ENCODE results near the gene MCM9.

Gene MCM9

DNA sequence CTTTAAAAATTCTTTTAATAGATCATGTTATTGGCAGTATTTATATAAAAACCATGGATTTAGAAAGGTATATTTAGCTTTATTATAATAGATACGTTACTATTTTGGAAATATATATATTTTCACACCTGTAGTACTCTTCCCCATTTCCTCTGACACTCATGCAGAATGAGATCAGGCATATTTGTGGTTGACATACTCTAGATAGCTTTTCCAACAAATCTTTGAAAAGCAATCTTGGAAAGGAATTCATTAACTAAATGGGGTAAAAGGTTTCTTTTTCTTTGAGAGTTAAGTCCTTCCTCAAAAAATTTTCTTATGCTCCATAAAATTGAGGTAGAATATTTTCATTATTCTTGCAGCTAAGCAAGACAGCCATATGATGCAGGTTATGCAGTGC is 26.5 kb downstream of the MCM9 start:
- peaks cover 69% of the 10 kb centered on the region for H3K36me3 ChIP-seq (ENCODE audit: control insufficient read depth, insufficient read depth, low read length)

DNA sequence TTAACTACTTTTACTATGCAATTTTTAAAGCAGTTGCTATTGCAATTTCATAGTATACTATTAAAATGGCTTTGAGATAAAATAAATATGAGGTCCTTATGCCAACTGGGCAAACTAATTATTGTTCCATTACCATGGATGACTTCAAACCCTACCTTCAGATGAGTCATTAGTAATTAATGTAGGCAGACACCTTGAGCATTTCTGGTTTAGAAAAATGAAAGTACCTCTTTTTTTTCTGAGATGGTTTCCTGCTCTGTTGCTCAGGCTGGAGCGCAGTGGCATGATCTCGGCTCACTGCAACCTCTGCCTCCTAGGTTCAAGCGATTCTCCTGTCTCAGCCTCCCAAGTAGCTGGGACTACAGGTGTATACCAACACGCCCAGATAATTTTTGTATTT is 29.1 kb downstream of the MCM9 start:
- Histone ChIP-seq H3K4me1 (ENCODE audit: control insufficient read depth, insufficient read depth, low read length, poor library complexity, severe bottlenecking) (peaks cover 16% of the 10 kb centered on the region), H3K4me3 (ENCODE audit: extremely low read depth, insufficient read depth, low read length, poor library complexity, severe bottlenecking) (no peak overlapping the region), H3K36me3 (ENCODE audit: control insufficient read depth, insufficient read depth, low read length) (peaks cover 64% of the 10 kb centered on the region), H3K9me3 (ENCODE audit: control insufficient read depth, low read length) (no peaks in the 10 kb centered on the region), H3K27ac (ENCODE audit: low read depth, low read length, severe bottlenecking) (no peak overlapping the region)
- 92 to 100% methylated on average over 2 of the region's 4 CpGs for WGBS, 2 experiments (ENCODE audit: insufficient coverage in 2 of 2)

More for the DNA sequence above, 26.5 kb downstream of the MCM9 start:
- H3K4me1 ChIP-seq (ENCODE audit: control insufficient read depth, insufficient read depth, low read length, poor library complexity, severe bottlenecking), result no peaks in the 10 kb centered on the region
- no peak overlapping the region for H3K27ac ChIP-seq (ENCODE audit: low read depth, low read length, severe bottlenecking)
- no peak overlapping the region for H3K4me3 ChIP-seq (ENCODE audit: extremely low read depth, insufficient read depth, low read length, poor library complexity, severe bottlenecking)
- no peaks in the 10 kb centered on the region for H3K9me3 ChIP-seq (ENCODE audit: control insufficient read depth, low read length)
- no CpG with 5 or more reads among the region's 1 CpG for WGBS, 2 experiments (ENCODE audit: insufficient coverage in 2 of 2)

DNA sequence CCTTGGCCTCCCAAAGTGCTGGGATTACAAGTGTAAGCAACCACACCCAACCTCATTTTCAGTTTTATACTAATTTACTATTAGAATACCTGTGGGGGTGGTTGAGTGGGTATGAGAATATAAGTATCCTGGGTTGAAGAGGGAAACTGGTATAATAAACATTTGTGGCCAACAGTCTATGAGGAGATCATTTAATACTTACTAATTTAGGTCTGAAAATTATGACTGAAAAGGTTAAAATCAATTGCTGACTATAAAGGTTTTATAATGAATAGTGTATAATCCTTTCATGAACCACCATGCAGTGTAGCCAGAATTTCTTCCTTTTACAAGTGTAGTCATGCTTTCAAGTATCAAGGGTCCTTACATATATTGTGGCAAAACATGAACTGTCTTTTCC is 29.9 kb downstream of the MCM9 start:
- no peak overlapping the region for H3K27ac ChIP-seq (ENCODE audit: low read depth, low read length, severe bottlenecking)
- peaks cover 63% of the 10 kb centered on the region for H3K36me3 ChIP-seq (ENCODE audit: control insufficient read depth, insufficient read depth, low read length)
- H3K4me3 ChIP-seq (ENCODE audit: extremely low read depth, insufficient read depth, low read length, poor library complexity, severe bottlenecking), result no peak overlapping the region
- H3K9me3 ChIP-seq (ENCODE audit: control insufficient read depth, low read length), result no peaks in the 10 kb centered on the region
- H3K4me1 ChIP-seq (ENCODE audit: control insufficient read depth, insufficient read depth, low read length, poor library complexity, severe bottlenecking), result peaks cover 22% of the 10 kb centered on the region

DNA sequence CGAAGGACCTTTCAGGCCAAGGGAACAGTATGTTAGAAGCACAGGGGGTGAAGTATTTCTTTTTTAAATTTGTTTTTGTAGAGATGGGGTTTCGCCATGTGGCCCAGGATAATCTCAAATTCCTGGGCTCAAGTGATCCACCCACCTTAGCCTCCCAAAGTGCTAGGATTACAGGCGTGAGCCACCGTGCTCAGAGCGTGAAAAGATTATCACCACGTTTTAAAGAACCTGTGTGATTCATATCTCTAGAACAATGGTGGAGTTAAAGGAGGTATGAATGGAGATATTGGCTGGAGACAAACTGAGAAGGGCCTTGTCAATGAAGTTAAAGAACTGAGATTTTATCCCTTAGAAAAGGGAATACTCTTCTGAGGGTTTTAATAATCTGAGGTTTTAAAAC is 31.3 kb downstream of the MCM9 start:
- WGBS, 2 experiments (ENCODE audit: insufficient coverage in 2 of 2), result 91 to 96% methylated on average over 4 to 6 of the region's 6 CpGs
- Histone ChIP-seq H3K4me1 (ENCODE audit: control insufficient read depth, insufficient read depth, low read length, poor library complexity, severe bottlenecking) (peaks cover 28% of the 10 kb centered on the region), H3K27ac (ENCODE audit: low read depth, low read length, severe bottlenecking) (no peak overlapping the region), H3K9me3 (ENCODE audit: control insufficient read depth, low read length) (no peaks in the 10 kb centered on the region), H3K4me3 (ENCODE audit: extremely low read depth, insufficient read depth, low read length, poor library complexity, severe bottlenecking) (no peak overlapping the region), H3K36me3 (ENCODE audit: control insufficient read depth, insufficient read depth, low read length) (peaks cover 67% of the 10 kb centered on the region)

DNA sequence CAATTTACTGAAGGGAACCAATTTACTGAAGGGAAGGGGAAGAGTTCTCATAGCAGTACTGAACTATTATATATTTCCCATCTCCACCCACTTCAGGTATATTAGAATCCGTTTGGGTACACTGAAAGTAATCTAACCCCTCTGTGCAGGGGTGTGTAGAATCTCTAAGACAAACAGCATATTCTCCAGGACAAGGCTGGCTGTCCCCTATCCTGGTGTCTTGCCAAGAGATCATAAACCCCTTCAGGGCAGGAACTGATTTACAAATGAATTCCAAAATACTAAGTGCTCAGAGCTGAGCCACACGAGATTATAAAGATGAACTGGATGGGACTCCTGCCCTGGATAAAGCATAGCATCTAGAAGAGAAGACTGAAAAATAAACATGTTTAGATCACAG is 31.8 kb downstream of the MCM9 start:
- Histone ChIP-seq H3K9me3 (ENCODE audit: control insufficient read depth, low read length) (no peaks in the 10 kb centered on the region), H3K36me3 (ENCODE audit: control insufficient read depth, insufficient read depth, low read length) (peaks cover 73% of the 10 kb centered on the region), H3K4me3 (ENCODE audit: extremely low read depth, insufficient read depth, low read length, poor library complexity, severe bottlenecking) (no peak overlapping the region), H3K27ac (ENCODE audit: low read depth, low read length, severe bottlenecking) (no peak overlapping the region), H3K4me1 (ENCODE audit: control insufficient read depth, insufficient read depth, low read length, poor library complexity, severe bottlenecking) (peaks cover 28% of the 10 kb centered on the region)
- WGBS, 2 experiments (ENCODE audit: insufficient coverage in 2 of 2), result 90% methylated on average over 1 of the region's 2 CpGs; no CpG with 5 or more reads in 1 of the 2 experiments

DNA sequence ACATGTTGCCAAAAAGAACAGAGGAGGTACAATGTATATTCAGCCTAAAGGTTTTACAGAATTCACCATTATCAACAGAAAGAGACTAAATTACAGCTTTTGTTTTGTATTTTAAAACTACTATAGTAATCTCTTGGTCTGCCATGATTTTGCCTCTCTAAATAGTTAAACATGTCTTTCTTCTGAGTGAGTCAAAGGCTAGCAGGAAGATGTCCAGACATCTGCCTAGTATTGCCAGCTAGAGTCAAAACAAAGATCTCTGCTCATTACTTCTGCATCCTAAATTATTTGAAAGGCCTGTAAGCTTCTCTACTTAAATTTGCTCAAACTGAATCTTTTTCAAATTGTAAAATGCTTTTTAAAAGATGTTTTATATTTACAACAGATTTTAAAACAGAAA is 32.2 kb downstream of the MCM9 start:
- no peak overlapping the region for H3K27ac ChIP-seq (ENCODE audit: low read depth, low read length, severe bottlenecking)
- no peak overlapping the region for H3K4me3 ChIP-seq (ENCODE audit: extremely low read depth, insufficient read depth, low read length, poor library complexity, severe bottlenecking)
- H3K4me1 ChIP-seq (ENCODE audit: control insufficient read depth, insufficient read depth, low read length, poor library complexity, severe bottlenecking), result peaks cover 28% of the 10 kb centered on the region
- H3K9me3 ChIP-seq (ENCODE audit: control insufficient read depth, low read length), result no peaks in the 10 kb centered on the region
- peaks cover 72% of the 10 kb centered on the region for H3K36me3 ChIP-seq (ENCODE audit: control insufficient read depth, insufficient read depth, low read length)

DNA sequence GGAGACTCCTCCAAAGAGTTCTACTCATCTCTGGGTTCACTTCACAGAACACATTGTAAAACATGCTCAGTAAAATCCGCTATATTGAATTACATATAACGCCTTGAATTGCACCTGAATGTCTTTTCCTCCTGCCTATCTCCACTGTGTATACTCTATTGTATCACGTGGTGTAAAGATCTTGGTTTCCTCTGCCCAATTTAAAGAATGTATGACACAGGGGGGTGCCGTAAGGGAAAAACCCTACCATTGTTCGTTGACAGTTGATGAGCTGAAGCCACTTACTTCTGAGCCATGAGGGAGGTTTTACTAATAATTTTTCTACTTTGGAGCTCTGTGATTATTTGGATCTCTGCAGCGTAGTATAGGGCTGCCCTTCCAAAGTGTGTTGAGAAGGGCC is 35.0 kb downstream of the MCM9 start:
- H3K4me3 ChIP-seq (ENCODE audit: extremely low read depth, insufficient read depth, low read length, poor library complexity, severe bottlenecking), result no peak overlapping the region
- H3K36me3 ChIP-seq (ENCODE audit: control insufficient read depth, insufficient read depth, low read length), result peaks cover 64% of the 10 kb centered on the region

DNA sequence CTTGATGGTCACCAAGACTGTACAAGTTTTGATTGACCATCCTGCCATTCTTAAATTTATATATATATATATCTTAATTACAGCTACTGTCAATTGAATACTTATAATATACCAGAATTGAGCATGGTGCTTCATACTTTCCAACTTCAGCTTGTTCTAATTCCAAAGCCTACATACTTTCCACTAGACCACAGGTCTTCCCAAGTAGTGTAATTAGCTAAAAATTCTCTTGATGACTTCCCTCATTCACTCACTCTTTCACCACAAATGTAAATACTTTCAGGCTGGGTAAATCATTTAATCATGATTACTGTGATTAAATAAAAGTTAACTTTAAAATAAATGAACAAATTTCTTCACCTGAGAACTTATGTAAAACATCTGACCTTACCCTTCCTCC is 37.6 kb downstream of the MCM9 start:
- Histone ChIP-seq H3K36me3 (ENCODE audit: control insufficient read depth, insufficient read depth, low read length) (peaks cover 43% of the 10 kb centered on the region), H3K4me1 (ENCODE audit: control insufficient read depth, insufficient read depth, low read length, poor library complexity, severe bottlenecking) (peaks cover 24% of the 10 kb centered on the region), H3K4me3 (ENCODE audit: extremely low read depth, insufficient read depth, low read length, poor library complexity, severe bottlenecking) (no peak overlapping the region), H3K27ac (ENCODE audit: low read depth, low read length, severe bottlenecking) (no peak overlapping the region), H3K9me3 (ENCODE audit: control insufficient read depth, low read length) (no peaks in the 10 kb centered on the region)

More for the DNA sequence above, 35.0 kb downstream of the MCM9 start:
- Histone ChIP-seq H3K9me3 (ENCODE audit: control insufficient read depth, low read length) (no peaks in the 10 kb centered on the region), H3K27ac (ENCODE audit: low read depth, low read length, severe bottlenecking) (no peak overlapping the region), H3K4me1 (ENCODE audit: control insufficient read depth, insufficient read depth, low read length, poor library complexity, severe bottlenecking) (peaks cover 28% of the 10 kb centered on the region)
- 61 to 83% methylated on average over 3 to 5 of the region's 6 CpGs for WGBS, 2 experiments (ENCODE audit: insufficient coverage in 2 of 2)

DNA sequence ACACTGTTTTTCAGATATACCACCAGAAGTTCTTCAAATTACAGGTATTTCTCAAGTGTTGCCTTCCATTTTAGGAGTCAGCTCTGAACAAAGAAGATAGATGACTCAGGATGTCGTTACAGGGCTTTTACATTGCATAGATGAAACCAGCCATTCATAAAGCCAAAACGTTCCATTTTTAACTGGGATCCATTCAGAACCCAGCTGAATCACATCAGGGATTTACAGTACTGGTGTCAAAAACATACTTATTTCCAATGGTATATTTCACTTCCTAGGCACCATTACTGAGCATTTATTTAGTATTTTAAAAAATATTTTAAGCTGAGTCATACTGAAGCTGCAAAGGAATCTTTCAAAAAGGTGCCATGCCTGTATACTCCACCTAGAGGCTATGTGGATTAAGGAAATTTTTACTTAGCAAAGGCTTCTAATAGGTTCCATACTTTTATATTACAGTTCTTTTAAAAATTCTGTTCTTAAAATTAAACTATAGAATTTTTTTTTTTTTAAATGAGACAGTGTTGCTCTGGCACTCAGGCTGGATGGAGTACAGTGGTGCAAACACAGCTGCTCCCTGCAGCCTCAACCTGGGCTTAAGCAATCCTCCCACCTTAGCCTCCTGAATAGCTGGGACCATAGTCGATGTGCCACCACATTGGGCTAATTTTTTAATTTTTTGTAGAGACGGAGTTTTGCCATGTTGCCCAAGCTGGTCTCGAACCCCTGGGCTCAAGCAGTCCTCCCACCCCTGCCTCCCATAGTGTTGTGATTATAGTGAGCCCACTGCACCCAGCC is 38.4 kb downstream of the MCM9 start:
- peaks cover 26% of the 10 kb centered on the region for H3K4me1 ChIP-seq (ENCODE audit: control insufficient read depth, insufficient read depth, low read length, poor library complexity, severe bottlenecking)

DNA sequence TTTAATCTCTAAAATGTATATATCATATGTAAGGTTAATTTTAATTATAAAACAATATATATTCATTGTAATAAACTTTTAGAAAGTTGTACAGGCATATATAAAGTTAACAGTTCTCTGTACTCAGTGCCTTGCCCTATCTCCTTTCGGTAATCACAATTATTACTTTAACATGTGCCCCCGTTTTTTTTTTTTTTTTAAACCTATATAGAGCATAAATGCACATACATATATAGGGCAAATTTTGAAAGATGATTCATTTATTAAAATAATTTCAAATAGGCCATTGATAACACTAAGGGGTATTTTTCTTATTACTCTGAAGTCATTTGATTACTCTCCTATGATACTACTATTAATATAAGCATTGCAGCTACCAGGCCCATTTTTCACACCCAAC is 39.1 kb downstream of the MCM9 start:
- peaks cover 24% of the 10 kb centered on the region for H3K4me1 ChIP-seq (ENCODE audit: control insufficient read depth, insufficient read depth, low read length, poor library complexity, severe bottlenecking)
- peak overlapping the region; percentile 80 for H3K27ac ChIP-seq (ENCODE audit: low read depth, low read length, severe bottlenecking)
- peak overlapping the region; percentile 92 for H3K4me3 ChIP-seq (ENCODE audit: extremely low read depth, insufficient read depth, low read length, poor library complexity, severe bottlenecking)
- no CpG with 5 or more reads among the region's 2 CpGs for WGBS, 2 experiments (ENCODE audit: insufficient coverage in 2 of 2)
- H3K9me3 ChIP-seq (ENCODE audit: control insufficient read depth, low read length), result no peaks in the 10 kb centered on the region
- H3K36me3 ChIP-seq (ENCODE audit: control insufficient read depth, insufficient read depth, low read length), result peaks cover 36% of the 10 kb centered on the region

More for the DNA sequence above, 38.4 kb downstream of the MCM9 start:
- Histone ChIP-seq H3K36me3 (ENCODE audit: control insufficient read depth, insufficient read depth, low read length) (peaks cover 40% of the 10 kb centered on the region), H3K27ac (ENCODE audit: low read depth, low read length, severe bottlenecking) (peak overlapping the region; percentile 80), H3K4me3 (ENCODE audit: extremely low read depth, insufficient read depth, low read length, poor library complexity, severe bottlenecking) (peak overlapping the region; percentile 92), H3K9me3 (ENCODE audit: control insufficient read depth, low read length) (no peaks in the 10 kb centered on the region)
- 13 to 17% methylated on average over 1 of the region's 5 CpGs for WGBS, 2 experiments (ENCODE audit: insufficient coverage in 2 of 2)

DNA sequence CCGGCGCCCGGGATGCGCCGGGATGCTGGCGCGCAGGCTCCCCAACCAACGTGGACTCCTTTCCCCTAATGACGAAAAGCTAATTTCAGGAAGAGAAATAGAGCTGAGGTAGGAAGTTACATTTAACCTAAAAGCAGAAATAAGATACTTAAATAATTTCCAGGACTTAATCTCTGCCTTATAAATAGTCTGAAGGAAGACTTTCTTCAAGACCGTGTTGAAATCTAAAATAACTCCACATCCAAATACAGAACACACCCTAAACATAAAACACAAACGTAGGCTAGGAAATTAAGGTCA is 39.7 kb downstream of the MCM9 start:
- Histone ChIP-seq H3K4me1 (ENCODE audit: control insufficient read depth, insufficient read depth, low read length, poor library complexity, severe bottlenecking) (peaks cover 20% of the 10 kb centered on the region), H3K27ac (ENCODE audit: low read depth, low read length, severe bottlenecking) (peak overlapping the region; percentile 93)
- 0% methylated on average over 1 to 2 of the region's 11 CpGs for WGBS, 2 experiments (ENCODE audit: insufficient coverage in 2 of 2)

More for the DNA sequence above, 39.7 kb downstream of the MCM9 start:
- Histone ChIP-seq H3K4me3 (ENCODE audit: extremely low read depth, insufficient read depth, low read length, poor library complexity, severe bottlenecking) (peak overlapping the region; percentile 92), H3K9me3 (ENCODE audit: control insufficient read depth, low read length) (no peaks in the 10 kb centered on the region), H3K36me3 (ENCODE audit: control insufficient read depth, insufficient read depth, low read length) (peaks cover 35% of the 10 kb centered on the region)
